Urinary bladder (tissue), 4 donors: ENCODE results near the gene PDE4B. TPM values are rescaled to one million over a fixed set of nuclear protein-coding genes. Genes with fewer than 3 reads are reported as not detected.
"Not testable (repeated sequence)": the region's sequence is repeated elsewhere in the genome, so short reads cannot be mapped to it uniquely, and the experiment has no call there.

Experiments
- DNase-seq: peaks from one replicate; pipeline ENCODE4 v3.0.0-alpha.2; 2015; ENCODE audit errors: extremely low spot score
- H3K27ac ChIP-seq: one replicate; pipeline ENCODE4 v1.5.1; 2013; ENCODE audit warnings: low read depth, mild to moderate bottlenecking, moderate library complexity
- H3K36me3 ChIP-seq: one replicate; pipeline ENCODE4 v1.6.1; 2013; ENCODE audit warnings: mild to moderate bottlenecking, moderate library complexity; ENCODE audit not compliant: insufficient read depth
- H3K4me1 ChIP-seq: one replicate; pipeline ENCODE4 v1.6.1; 2013; ENCODE audit warnings: mild to moderate bottlenecking, moderate library complexity; ENCODE audit not compliant: insufficient read depth
- H3K4me3 ChIP-seq: one replicate; pipeline ENCODE4 v1.5.1; 2013; ENCODE audit warnings: low read depth, low read length
- WGBS: extraction: QIAGEN DNeasy Blood & Tissue Kit; methylation state at CpG from one replicate; pipeline ENCODE4 v1.1.7; 2013; 5-methylcytosine and 5-hydroxymethylcytosine counted together
- polyA plus RNA-seq: library from polyadenylated mRNA; stranded (reverse); fragments of 200-250 nt; gene quantifications from one replicate; pipeline ENCODE4 v1.2.3, GENCODE V29; 2013
- total RNA-seq: library from RNA; depleted of rRNA; stranded (reverse); fragments of >200 nt; gene quantifications from one replicate; pipeline ENCODE4 v1.2.3, GENCODE V29; 2014
- donor health status: healthy with polysubstance abuse.
- donor health status: healthy.

The PDE4B gene
- total and polyA plus RNA-seq, 2 donors, result 9.0 to 43.1 TPM

GRCh38 chr1:66055092-66055491, 262.4 kb downstream of the PDE4B start:
- H3K36me3 ChIP-seq, result no peaks in the 10 kb centered on the region
- no peaks in the 10 kb centered on the region for H3K4me1 ChIP-seq
- no peak for DNase-seq
- H3K4me3 ChIP-seq, result no peak overlapping the region
- 72% methylated on average over 3 of the region's 3 CpGs for WGBS
- H3K27ac ChIP-seq, result no peak overlapping the region

GRCh38 chr1:66057448-66057847, 264.8 kb downstream of the PDE4B start:
- 81% methylated on average over 3 of the region's 3 CpGs for WGBS
- DNase-seq, result not testable (repeated sequence)

DNA sequence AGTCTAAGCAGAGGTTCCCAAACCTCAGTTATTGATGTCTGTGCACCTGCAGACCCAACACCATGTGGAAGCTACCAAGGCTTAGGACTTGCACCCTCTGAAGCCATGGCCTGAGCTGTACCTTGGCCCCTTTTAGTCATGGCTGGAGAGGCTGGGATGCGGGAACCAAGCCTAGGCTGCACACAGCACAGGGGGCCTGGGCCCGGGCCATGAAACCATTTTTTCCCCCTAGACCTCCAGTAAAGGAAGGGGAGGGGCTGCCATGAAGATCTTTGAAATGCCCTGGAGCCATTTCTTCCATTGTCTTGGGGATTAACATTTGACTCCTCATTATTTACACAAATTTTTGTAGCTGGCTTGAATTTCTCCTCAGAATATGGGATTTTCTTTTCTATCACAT, 265.9 kb downstream of the PDE4B start:
- Histone ChIP-seq H3K4me1 (no peaks in the 10 kb centered on the region), H3K27ac (no peak overlapping the region), H3K36me3 (no peaks in the 10 kb centered on the region), H3K4me3 (no peak overlapping the region)
- 91% methylated on average over 2 of the region's 2 CpGs for WGBS
- no peak for DNase-seq

More at GRCh38 chr1:66057448-66057847, 264.8 kb downstream of the PDE4B start:
- H3K4me3 ChIP-seq, H3K4me1 ChIP-seq, H3K27ac ChIP-seq, H3K36me3 ChIP-seq: not testable (repeated sequence)

DNA sequence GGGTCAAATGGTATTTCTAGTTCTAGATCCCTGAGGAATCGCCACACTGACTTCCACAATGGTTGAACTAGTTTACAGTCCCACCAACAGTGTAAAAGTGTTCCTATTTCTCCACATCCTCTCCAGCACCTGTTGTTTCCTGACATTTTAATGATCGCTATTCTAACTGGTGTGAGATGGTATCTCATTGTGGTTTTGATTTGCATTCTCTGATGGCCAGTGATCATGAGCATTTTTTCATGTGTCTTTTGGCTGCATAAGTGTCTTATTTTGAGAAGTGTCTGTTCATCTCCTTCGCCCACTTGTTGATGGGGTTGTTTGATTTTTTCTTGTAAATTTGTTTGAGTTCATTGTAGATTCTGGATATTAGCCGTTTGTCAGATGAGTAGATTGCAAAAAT, 274.5 kb downstream of the PDE4B start:
- H3K36me3 ChIP-seq, H3K4me3 ChIP-seq, DNase-seq, H3K4me1 ChIP-seq, H3K27ac ChIP-seq: not testable (repeated sequence)
- WGBS, result 87% methylated on average over 3 of the region's 4 CpGs

GRCh38 chr1:66069976-66070876, 277.5 kb downstream of the PDE4B start:
- no peak for DNase-seq
- Histone ChIP-seq H3K4me3 (no peak overlapping the region), H3K27ac (no peak overlapping the region), H3K36me3 (no peaks in the 10 kb centered on the region), H3K4me1 (no peaks in the 10 kb centered on the region)
- WGBS, result 47% methylated on average over 4 of the region's 4 CpGs

DNA sequence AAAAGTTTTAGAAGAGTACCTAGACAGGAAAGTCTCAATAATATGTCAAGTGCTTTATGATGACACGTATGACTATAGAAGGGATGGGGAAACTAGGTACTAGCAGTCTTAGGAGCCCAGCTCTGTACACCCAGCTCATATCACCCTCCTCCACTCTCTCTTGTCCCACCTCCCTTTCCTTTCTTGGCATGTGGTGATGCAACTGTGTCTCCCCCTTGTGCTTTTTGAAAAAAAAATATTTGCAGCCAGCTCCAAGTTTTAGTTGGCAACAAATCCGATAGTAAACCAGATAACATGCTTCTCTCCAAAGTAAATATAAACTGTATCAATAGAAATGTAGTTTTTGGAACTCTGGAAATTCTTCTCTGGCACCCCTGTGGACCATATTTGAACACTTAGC, 280.7 kb downstream of the PDE4B start:
- Histone ChIP-seq H3K4me1 (no peaks in the 10 kb centered on the region), H3K4me3 (no peak overlapping the region), H3K27ac (no peak overlapping the region), H3K36me3 (no peaks in the 10 kb centered on the region)
- DNase-seq, result no peak
- WGBS, result 53% methylated on average over 2 of the region's 2 CpGs

GRCh38 chr1:66074147-66074546, 281.5 kb downstream of the PDE4B start:
- DNase-seq, result no peak
- 81% methylated on average over 2 of the region's 2 CpGs for whole genome bisulfite sequencing
- no peak overlapping the region for H3K4me3 ChIP-seq
- no peak overlapping the region for H3K27ac ChIP-seq
- no peaks in the 10 kb centered on the region for H3K36me3 ChIP-seq
- H3K4me1 ChIP-seq, result no peaks in the 10 kb centered on the region

GRCh38 chr1:66078412-66078811, 285.7 kb downstream of the PDE4B start:
- no peak overlapping the region for H3K4me3 ChIP-seq
- WGBS, result 79% methylated on average over 6 of the region's 6 CpGs
- no peak for DNase-seq
- no peak overlapping the region for H3K27ac ChIP-seq
- no peaks in the 10 kb centered on the region for H3K36me3 ChIP-seq
- no peaks in the 10 kb centered on the region for H3K4me1 ChIP-seq

DNA sequence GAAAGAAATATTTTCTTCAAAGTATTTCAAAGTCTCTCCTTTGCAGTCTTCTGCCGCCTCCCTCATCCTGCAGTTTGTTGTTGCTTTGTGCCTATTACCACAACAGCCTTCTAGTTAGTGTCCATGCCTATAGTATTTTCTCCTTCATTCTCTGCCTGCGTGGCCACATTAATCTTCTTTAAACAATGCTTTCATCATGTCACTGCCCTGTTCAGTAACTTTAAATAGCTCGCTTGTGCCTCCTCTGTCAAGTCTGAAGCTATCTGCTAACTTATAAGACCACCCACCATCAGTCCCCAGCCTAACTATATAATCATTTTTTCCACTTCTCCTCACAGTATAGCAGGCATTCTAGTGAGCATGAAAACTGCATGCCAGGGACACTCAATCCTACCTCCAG, 290.3 kb downstream of the PDE4B start:
- H3K27ac ChIP-seq, result no peak overlapping the region
- 49% methylated on average over 3 of the region's 3 CpGs for WGBS

GRCh38 chr1:66084442-66084841, 291.7 kb downstream of the PDE4B start:
- Histone ChIP-seq H3K36me3 (no peaks in the 10 kb centered on the region), H3K4me1 (no peaks in the 10 kb centered on the region), H3K27ac (no peak overlapping the region), H3K4me3 (no peak overlapping the region)
- no peak for DNase-seq

More for the DNA sequence above, 290.3 kb downstream of the PDE4B start:
- H3K4me1 ChIP-seq, result no peaks in the 10 kb centered on the region
- DNase-seq, result no peak
- H3K4me3 ChIP-seq, result no peak overlapping the region
- no peaks in the 10 kb centered on the region for H3K36me3 ChIP-seq

DNA sequence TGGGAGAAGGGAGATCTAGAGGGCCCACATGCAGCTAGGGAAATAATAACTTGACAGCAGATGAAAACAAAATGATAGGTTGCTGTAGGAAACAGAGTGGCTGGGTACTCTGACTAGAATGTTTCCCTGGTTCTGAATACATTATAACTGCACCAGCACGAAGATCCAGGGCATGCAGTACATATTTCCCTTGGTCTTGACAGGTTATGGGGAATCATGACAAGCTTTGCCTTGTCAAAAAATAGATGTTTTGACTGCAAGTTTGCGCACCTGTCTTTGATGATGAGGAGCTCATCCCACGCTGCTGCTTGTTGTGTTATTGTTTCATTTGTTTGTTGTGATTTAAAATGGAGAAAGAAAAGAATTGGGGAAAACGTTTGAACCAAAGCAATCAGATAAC, 292.9 kb downstream of the PDE4B start:
- H3K36me3 ChIP-seq, result no peaks in the 10 kb centered on the region
- no peaks in the 10 kb centered on the region for H3K4me1 ChIP-seq
- H3K4me3 ChIP-seq, result no peak overlapping the region
- 64% methylated on average over 4 of the region's 4 CpGs for WGBS
- no peak for DNase-seq
- H3K27ac ChIP-seq, result no peak overlapping the region

DNA sequence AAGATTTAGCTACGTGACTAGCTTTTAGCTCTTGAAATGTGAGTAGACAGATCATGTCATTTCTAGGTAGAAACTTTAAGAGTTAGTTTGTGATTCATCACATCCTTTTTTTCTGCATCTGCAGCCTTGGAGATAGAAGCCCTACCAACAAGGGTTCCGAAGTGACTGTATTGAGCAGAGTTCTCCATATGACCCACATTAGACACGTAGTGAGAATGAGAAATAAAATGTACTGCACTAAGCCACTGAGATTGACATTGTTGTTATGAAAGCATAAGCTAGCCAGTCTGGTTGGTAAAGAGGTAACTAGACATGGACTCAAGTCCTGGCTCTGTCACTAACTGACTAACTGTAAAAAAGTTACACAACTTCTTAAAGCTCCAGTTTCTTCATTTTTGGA, 296.1 kb downstream of the PDE4B start:
- no peaks in the 10 kb centered on the region for H3K4me1 ChIP-seq
- H3K36me3 ChIP-seq, result no peaks in the 10 kb centered on the region
- WGBS, result 68% methylated on average over 3 of the region's 3 CpGs

GRCh38 chr1:66090859-66091457, 298.3 kb downstream of the PDE4B start:
- DNase-seq, result no peak
- WGBS, result 68% methylated on average over 7 of the region's 7 CpGs
- Histone ChIP-seq H3K27ac (no peak overlapping the region), H3K4me3 (no peak overlapping the region), H3K36me3 (no peaks in the 10 kb centered on the region), H3K4me1 (no peaks in the 10 kb centered on the region)

More for the DNA sequence above, 296.1 kb downstream of the PDE4B start:
- Histone ChIP-seq H3K4me3 (no peak overlapping the region), H3K27ac (no peak overlapping the region)
- no peak for DNase-seq

GRCh38 chr1:66095190-66095589, 302.5 kb downstream of the PDE4B start:
- DNase-seq, result no peak
- WGBS, result 95% methylated on average over 1 of the region's 1 CpG
- no peak overlapping the region for H3K4me3 ChIP-seq
- H3K27ac ChIP-seq, result no peak overlapping the region
- H3K4me1 ChIP-seq, result no peaks in the 10 kb centered on the region
- H3K36me3 ChIP-seq, result no peaks in the 10 kb centered on the region
